IMR-90 (cell line): ENCODE data around the gene SYNE3. TPM values are rescaled to one million over a fixed set of nuclear protein-coding genes. Genes with fewer than 3 reads are reported as not detected.

Experiments used
- ATAC-seq: fragments of 200-7000 bp; cut with Tn5 transposase; 2 replicates; pipeline ENCODE4 v1.9.1; 2020; ENCODE audit warnings: low read depth, mild to moderate bottlenecking, moderate library complexity
- BruUV-seq: library from RNA; stranded (reverse); fragments of 400-500 nt; replicated peaks from 2 replicates; lab custom pipeline; 2021; lab: Mats Ljungman, UMichigan
- CTCF ChIA-PET: fragments of 300-600 bp; formaldehyde crosslinking; extraction: SDS; loops from one replicate; lab custom pipeline; 2021; ENCODE audit warnings: antibody characterized with exemption; lab: Yijun Ruan, JAX
- POLR2A ChIA-PET: fragments of 300-600 bp; sonication (Branson Sonifier 250); formaldehyde crosslinking; loops from one replicate; lab custom pipeline; 2022; ENCODE audit warnings: antibody characterized with exemption; ENCODE audit not compliant: unreplicated experiment; lab: Charles Lee
- DNase-seq: peaks from one replicate; pipeline ENCODE4 v3.0.0; 2013
- H2AFZ ChIP-seq: replicated peaks from 2 replicates; pipeline ENCODE3; 2013; ENCODE audit warnings: low read length, mild to moderate bottlenecking; ENCODE audit not compliant: poor library complexity
- H2AK5ac ChIP-seq: 2 replicates; pipeline ENCODE4 v1.6.1; 2013; ENCODE audit warnings: low read depth, low read length, inconsistent platforms
- H2AK9ac ChIP-seq: replicated peaks from 2 replicates; pipeline ENCODE3; 2013; ENCODE audit warnings: mild to moderate bottlenecking, low read depth, low read length, moderate library complexity; ENCODE audit not compliant: poor library complexity
- H2BK120ac ChIP-seq: 2 replicates; pipeline ENCODE4 v1.6.1; 2013; ENCODE audit warnings: low read depth, low read length, inconsistent platforms
- H2BK15ac ChIP-seq: 3 replicates; pipeline ENCODE4 v1.6.1; 2013; ENCODE audit warnings: low read depth, low read length, inconsistent platforms
- H2BK20ac ChIP-seq: 2 replicates; pipeline ENCODE4 v1.6.1; 2013; ENCODE audit warnings: low read depth, mild to moderate bottlenecking, inconsistent platforms, low read length, moderate library complexity
- H2BK5ac ChIP-seq: 2 replicates; pipeline ENCODE4 v1.6.1; 2013; ENCODE audit warnings: mild to moderate bottlenecking, low read depth, low read length, inconsistent platforms; ENCODE audit not compliant: poor library complexity, severe bottlenecking
- H3K14ac ChIP-seq: replicated peaks from 2 replicates; pipeline ENCODE4 v1.6.1; 2013; ENCODE audit warnings: low read depth, low read length, inconsistent platforms
- H3K18ac ChIP-seq: 2 replicates; pipeline ENCODE4 v1.6.1; 2013; ENCODE audit warnings: low read depth, low read length, control low read depth
- H3K23ac ChIP-seq: 2 replicates; pipeline ENCODE4 v1.6.1; 2013; ENCODE audit warnings: low read depth, low read length, inconsistent platforms
- H3K27ac ChIP-seq: 2 replicates; pipeline ENCODE4 v1.5.1; 2013; ENCODE audit warnings: mild to moderate bottlenecking, control low read depth, low read length; ENCODE audit not compliant: insufficient read depth
- H3K27me3 ChIP-seq: 2 replicates; pipeline ENCODE4 v1.6.1; 2013; ENCODE audit warnings: low read length; ENCODE audit not compliant: control insufficient read depth, insufficient read depth
- H3K36me3 ChIP-seq: 2 replicates; pipeline ENCODE4 v1.6.1; 2013; ENCODE audit warnings: low read length, mixed read lengths; ENCODE audit not compliant: control insufficient read depth, insufficient read depth
- H3K4ac ChIP-seq: 2 replicates; pipeline ENCODE4 v1.6.1; 2013; ENCODE audit warnings: low read depth, low read length, inconsistent platforms
- H3K4me1 ChIP-seq: 2 replicates; pipeline ENCODE4 v1.6.1; 2013; ENCODE audit warnings: low read length, mixed read lengths; ENCODE audit not compliant: control insufficient read depth, insufficient read depth
- H3K4me2 ChIP-seq: 2 replicates; pipeline ENCODE4 v1.6.1; 2013; ENCODE audit warnings: low read depth, mild to moderate bottlenecking, control low read depth, low read length, moderate library complexity
- H3K4me3 ChIP-seq: 2 replicates; pipeline ENCODE4 v1.5.1; 2013; ENCODE audit warnings: low read depth, mild to moderate bottlenecking, control low read depth, low read length, moderate library complexity; ENCODE audit not compliant: insufficient read depth
- H3K56ac ChIP-seq: 2 replicates; pipeline ENCODE4 v1.6.1; 2013; ENCODE audit warnings: low read length, inconsistent platforms; ENCODE audit not compliant: insufficient read depth; ENCODE audit errors: extremely low read depth
- H3K79me1 ChIP-seq, 2 experiments: 2 replicates each; pipeline ENCODE4 v1.6.1; 2013; ENCODE audit warnings: low read length in 2 of 2, inconsistent platforms in 1 of 2, low read depth in 1 of 2
- H3K9ac ChIP-seq: 2 replicates; pipeline ENCODE4 v1.6.1; 2013; ENCODE audit warnings: low read depth, low read length, control low read depth
- H3K9me1 ChIP-seq: 2 replicates; pipeline ENCODE4 v1.6.1; 2013; ENCODE audit warnings: low read length, inconsistent platforms; ENCODE audit not compliant: insufficient read depth
- H3K9me3 ChIP-seq: 2 replicates; pipeline ENCODE4 v1.6.1; 2013; ENCODE audit warnings: low read length; ENCODE audit not compliant: control insufficient read depth, insufficient read depth
- H4K20me1 ChIP-seq: 2 replicates; pipeline ENCODE4 v1.6.1; 2013; ENCODE audit warnings: low read length, inconsistent platforms; ENCODE audit not compliant: insufficient read depth
- H4K5ac ChIP-seq: 2 replicates; pipeline ENCODE4 v1.6.1; 2013; ENCODE audit warnings: mild to moderate bottlenecking, low read depth, low read length, control low read depth
- H4K8ac ChIP-seq, 2 experiments: 2 replicates each; pipeline ENCODE4 v1.6.1; 2013; ENCODE audit warnings: low read depth in 2 of 2, low read length in 2 of 2, control low read depth in 1 of 2, inconsistent platforms in 1 of 2
- H4K91ac ChIP-seq: 2 replicates; pipeline ENCODE4 v1.6.1; 2013; ENCODE audit warnings: low read depth, low read length, inconsistent platforms; ENCODE audit not compliant: insufficient read depth
- BHLHE40 ChIP-seq: fragments of 150-350 bp; IDR thresholded peaks from 2 replicates; pipeline ENCODE4 v1.6.1; 2016; ENCODE audit warnings: mild to moderate bottlenecking, low read depth, low read length
- CEBPB ChIP-seq: IDR thresholded peaks from 2 replicates; pipeline ENCODE4 v1.6.1; 2012; ENCODE audit warnings: low read depth, low read length, improper control_type of control experiment
- CHD1 ChIP-seq: IDR thresholded peaks from 2 replicates; pipeline ENCODE4 v1.6.1; 2012; ENCODE audit warnings: low read depth, low read length, improper control_type of control experiment
- CTCF ChIP-seq: conservative IDR thresholded peaks from 2 replicates; pipeline ENCODE4 v1.5.1; 2012; ENCODE audit warnings: mild to moderate bottlenecking, low read depth, low read length, improper control_type of control experiment
- FOS ChIP-seq: fragments of 150-350 bp; IDR thresholded peaks from 2 replicates; pipeline ENCODE4 v1.6.1; 2016; ENCODE audit warnings: low read depth, low read length
- MAFK ChIP-seq: IDR thresholded peaks from 2 replicates; pipeline ENCODE4 v1.6.1; 2012; ENCODE audit warnings: low read depth, low read length, improper control_type of control experiment
- MAZ ChIP-seq: IDR thresholded peaks from 2 replicates; pipeline ENCODE4 v1.6.1; 2012; ENCODE audit warnings: low read depth, mild to moderate bottlenecking, low read length, improper control_type of control experiment, moderate library complexity, borderline replicate concordance
- MXI1 ChIP-seq: IDR thresholded peaks from 2 replicates; pipeline ENCODE4 v1.6.1; 2012; ENCODE audit warnings: low read depth, mild to moderate bottlenecking, low read length, moderate library complexity, borderline replicate concordance
- NFE2L2 ChIP-seq: fragments of 150-350 bp; IDR thresholded peaks from 2 replicates; pipeline ENCODE4 v1.6.1; 2016; ENCODE audit warnings: low read depth, mild to moderate bottlenecking, low read length
- POLR2A ChIP-seq: IDR thresholded peaks from 2 replicates; pipeline ENCODE4 v1.6.1; 2012; ENCODE audit warnings: mild to moderate bottlenecking, low read depth, low read length
- RAD21 ChIP-seq: IDR thresholded peaks from 2 replicates; pipeline ENCODE4 v1.6.1; 2012; ENCODE audit warnings: low read length, improper control_type of control experiment
- RCOR1 ChIP-seq: IDR thresholded peaks from 2 replicates; pipeline ENCODE4 v1.6.1; 2012; ENCODE audit warnings: mild to moderate bottlenecking, low read length, improper control_type of control experiment; ENCODE audit not compliant: insufficient replicate concordance
- RFX5 ChIP-seq: IDR thresholded peaks from 2 replicates; pipeline ENCODE4 v1.8.0; 2012; ENCODE audit warnings: low read depth, mild to moderate bottlenecking, low read length, moderate library complexity
- SMC3 ChIP-seq: fragments of 150-350 bp; IDR thresholded peaks from 2 replicates; pipeline ENCODE4 v1.6.1; 2016; ENCODE audit warnings: low read depth, mild to moderate bottlenecking, antibody characterized with exemption, low read length, moderate library complexity
- WGBS, 2 experiments: methylation state at CpG; one replicate each; pipeline versions ENCODE4 v1.1.5 to v1.1.7; 2013; ENCODE audit warnings: missing lambda C conversion rate in 2 of 2; ENCODE audit not compliant: insufficient read length in 1 of 2; ENCODE audit errors: extremely low coverage in 2 of 2; 5-methylcytosine and 5-hydroxymethylcytosine counted together
- dilution Hi-C: fragments of 300-500 bp; cut with HindIII; formaldehyde crosslinking; loops from one replicate; pipeline ENCODE4 v1.14.3; 2018; ENCODE audit warnings: low sequenced_read_pairs; ENCODE audit not compliant: unreplicated experiment
- in situ Hi-C: fragments of 300-500 bp; cut with MboI; formaldehyde crosslinking; loops from 3 replicates; pipeline ENCODE4 v1.14.3; 2019; ENCODE audit warnings: low sequenced_read_pairs, inconsistent platforms, mixed read lengths
- intact Hi-C: fragments of 100-400 bp; cut with micrococcal nuclease; formaldehyde crosslinking; loops from 2 replicates; pipeline ENCODE4 v1.10.0; 2022
- polyA plus RNA-seq, 3 experiments: library from polyadenylated mRNA; depleted of rRNA; stranded (reverse); fragments of >200 nt; gene quantifications; 2 replicates each; pipeline ENCODE4 v1.2.3, GENCODE V29; 2012; ENCODE audit warnings: low replicate concordance in 1 of 3
- total RNA-seq: library from RNA; depleted of rRNA; stranded (reverse); fragments of >200 nt; gene quantifications from 2 replicates; pipeline ENCODE4 v1.2.3, GENCODE V29; 2012
- TF ChIP-seq, protein P1 (sequence below): fragments of 150-350 bp; IDR thresholded peaks from 2 replicates; pipeline ENCODE4 v1.6.1; 2017; ENCODE audit warnings: mild to moderate bottlenecking, antibody characterized with exemption, low read length, low read depth
- TF ChIP-seq, protein P2 (sequence below): fragments of 150-350 bp; IDR thresholded peaks from 2 replicates; pipeline ENCODE4 v1.6.1; 2016; ENCODE audit warnings: low read depth, mild to moderate bottlenecking, low read length, moderate library complexity, borderline replicate concordance

SYNE3 gene
- total and polyA plus RNA-seq, 2 of the 4 experiments (the other 2 are of a cell fraction), result 2.9 to 5.0 TPM

- Histone ChIP-seq H3K9ac (no peak overlapping the region), H4K5ac (no peak overlapping the region), H3K9me3 (peaks cover 2% of the 10 kb centered on the region; the same call in 1 of the 2 replicates), H3K4me2 (no peak overlapping the region), H2BK20ac (no peak overlapping the region), H3K23ac (no peak overlapping the region), H3K27me3 (no peaks in the 10 kb centered on the region), H3K36me3 (peaks cover 2% of the 10 kb centered on the region; the same call in 1 of the 2 replicates), H3K4me3 (no peak overlapping the region), H2AK9ac (no peak overlapping the region), H3K14ac (no peak overlapping the region), H2AFZ (no peak overlapping the region), H3K18ac (no peak overlapping the region), H2BK120ac (no peak overlapping the region), H4K8ac (no peak overlapping the region), H4K91ac (no peak overlapping the region), H3K27ac (no peak overlapping the region), H3K56ac (no peak overlapping the region), H3K4me1 (peaks cover 11% of the 10 kb centered on the region), H3K79me1 (peaks cover 13 to 28% of the 10 kb centered on the region in 2 experiments; a peak in 3 of 4 replicates), H3K4ac (no peak overlapping the region), H2BK5ac (no peak overlapping the region), H2BK15ac (no peak overlapping the region), H2AK5ac (no peak overlapping the region), H4K20me1 (no peaks in the 10 kb centered on the region), H3K9me1 (peaks cover 14% of the 10 kb centered on the region)
- BruUV-seq, result no TSS peak
- ChIA-PET POLR2A (no interaction called here), CTCF (no interaction called here)
- DNase-seq (no peak), ATAC-seq (no peak)
- dilution Hi-C loops (loop anchor here (25.0 kb wide), 1 partner anchor 236 kb away; no protein-coding TSS in a partner anchor), in situ Hi-C loops (loop anchor here (10.0 to 25.0 kb wide), 2 partner anchors 443 to 861 kb away; no protein-coding TSS in a partner anchor), intact Hi-C loops (no loop called here)
- no CpG with 5 or more reads among the region's 1 CpG for WGBS, 2 experiments
- TF ChIP-seq MAZ, result no peak
- TF ChIP-seq CHD1, result no peak
- TF ChIP-seq, protein P1, sequence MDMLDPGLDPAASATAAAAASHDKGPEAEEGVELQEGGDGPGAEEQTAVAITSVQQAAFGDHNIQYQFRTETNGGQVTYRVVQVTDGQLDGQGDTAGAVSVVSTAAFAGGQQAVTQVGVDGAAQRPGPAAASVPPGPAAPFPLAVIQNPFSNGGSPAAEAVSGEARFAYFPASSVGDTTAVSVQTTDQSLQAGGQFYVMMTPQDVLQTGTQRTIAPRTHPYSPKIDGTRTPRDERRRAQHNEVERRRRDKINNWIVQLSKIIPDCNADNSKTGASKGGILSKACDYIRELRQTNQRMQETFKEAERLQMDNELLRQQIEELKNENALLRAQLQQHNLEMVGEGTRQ, result no peak
- TF ChIP-seq MAFK, result no peak
- no peak for TF ChIP-seq RFX5
- no peak for TF ChIP-seq RCOR1
- no peak for TF ChIP-seq NFE2L2
- no peak for TF ChIP-seq SMC3
- TF ChIP-seq FOS, result no peak
- no peak for TF ChIP-seq BHLHE40
- TF ChIP-seq MXI1, result no peak
- no peak for TF ChIP-seq RAD21
- no peak for TF ChIP-seq CEBPB
- TF ChIP-seq CTCF, result no peak
- TF ChIP-seq, protein P2, sequence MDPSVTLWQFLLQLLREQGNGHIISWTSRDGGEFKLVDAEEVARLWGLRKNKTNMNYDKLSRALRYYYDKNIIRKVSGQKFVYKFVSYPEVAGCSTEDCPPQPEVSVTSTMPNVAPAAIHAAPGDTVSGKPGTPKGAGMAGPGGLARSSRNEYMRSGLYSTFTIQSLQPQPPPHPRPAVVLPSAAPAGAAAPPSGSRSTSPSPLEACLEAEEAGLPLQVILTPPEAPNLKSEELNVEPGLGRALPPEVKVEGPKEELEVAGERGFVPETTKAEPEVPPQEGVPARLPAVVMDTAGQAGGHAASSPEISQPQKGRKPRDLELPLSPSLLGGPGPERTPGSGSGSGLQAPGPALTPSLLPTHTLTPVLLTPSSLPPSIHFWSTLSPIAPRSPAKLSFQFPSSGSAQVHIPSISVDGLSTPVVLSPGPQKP, result no peak
- TF ChIP-seq POLR2A, result no peak
These were observed 35.0 kb upstream of the SYNE3 start for GRCh38 chr14:95551435-95551834.
